IMR-90 (cell line): ENCODE results near the gene ZNF574. TPM values are rescaled to one million over a fixed set of nuclear protein-coding genes. Genes with fewer than 3 reads are reported as not detected.

ENCODE experiments used
- ATAC-seq: fragments of 200-7000 bp; cut with Tn5 transposase; 2 replicates; pipeline ENCODE4 v1.9.1; 2020; ENCODE audit warnings: low read depth, mild to moderate bottlenecking, moderate library complexity
- BruUV-seq: library from RNA; stranded (reverse); fragments of 400-500 nt; replicated peaks from 2 replicates; lab custom pipeline; 2021; lab: Mats Ljungman, UMichigan
- CTCF ChIA-PET: fragments of 300-600 bp; formaldehyde crosslinking; extraction: SDS; loops from one replicate; lab custom pipeline; 2021; ENCODE audit warnings: antibody characterized with exemption; lab: Yijun Ruan, JAX
- POLR2A ChIA-PET: fragments of 300-600 bp; sonication (Branson Sonifier 250); formaldehyde crosslinking; loops from one replicate; lab custom pipeline; 2022; ENCODE audit warnings: antibody characterized with exemption; ENCODE audit not compliant: unreplicated experiment; lab: Charles Lee
- DNase-seq: peaks from one replicate; pipeline ENCODE4 v3.0.0; 2013
- H2AFZ ChIP-seq: replicated peaks from 2 replicates; pipeline ENCODE3; 2013; ENCODE audit warnings: low read length, mild to moderate bottlenecking; ENCODE audit not compliant: poor library complexity
- H2AK5ac ChIP-seq: 2 replicates; pipeline ENCODE4 v1.6.1; 2013; ENCODE audit warnings: low read depth, low read length, inconsistent platforms
- H2AK9ac ChIP-seq: replicated peaks from 2 replicates; pipeline ENCODE3; 2013; ENCODE audit warnings: mild to moderate bottlenecking, low read depth, low read length, moderate library complexity; ENCODE audit not compliant: poor library complexity
- H2BK120ac ChIP-seq: 2 replicates; pipeline ENCODE4 v1.6.1; 2013; ENCODE audit warnings: low read depth, low read length, inconsistent platforms
- H2BK15ac ChIP-seq: 3 replicates; pipeline ENCODE4 v1.6.1; 2013; ENCODE audit warnings: low read depth, low read length, inconsistent platforms
- H2BK20ac ChIP-seq: 2 replicates; pipeline ENCODE4 v1.6.1; 2013; ENCODE audit warnings: low read depth, mild to moderate bottlenecking, inconsistent platforms, low read length, moderate library complexity
- H2BK5ac ChIP-seq: 2 replicates; pipeline ENCODE4 v1.6.1; 2013; ENCODE audit warnings: mild to moderate bottlenecking, low read depth, low read length, inconsistent platforms; ENCODE audit not compliant: poor library complexity, severe bottlenecking
- H3K14ac ChIP-seq: replicated peaks from 2 replicates; pipeline ENCODE4 v1.6.1; 2013; ENCODE audit warnings: low read depth, low read length, inconsistent platforms
- H3K18ac ChIP-seq: 2 replicates; pipeline ENCODE4 v1.6.1; 2013; ENCODE audit warnings: low read depth, low read length, control low read depth
- H3K23ac ChIP-seq: 2 replicates; pipeline ENCODE4 v1.6.1; 2013; ENCODE audit warnings: low read depth, low read length, inconsistent platforms
- H3K27ac ChIP-seq: 2 replicates; pipeline ENCODE4 v1.5.1; 2013; ENCODE audit warnings: mild to moderate bottlenecking, control low read depth, low read length; ENCODE audit not compliant: insufficient read depth
- H3K27me3 ChIP-seq: 2 replicates; pipeline ENCODE4 v1.6.1; 2013; ENCODE audit warnings: low read length; ENCODE audit not compliant: control insufficient read depth, insufficient read depth
- H3K36me3 ChIP-seq: 2 replicates; pipeline ENCODE4 v1.6.1; 2013; ENCODE audit warnings: low read length, mixed read lengths; ENCODE audit not compliant: control insufficient read depth, insufficient read depth
- H3K4ac ChIP-seq: 2 replicates; pipeline ENCODE4 v1.6.1; 2013; ENCODE audit warnings: low read depth, low read length, inconsistent platforms
- H3K4me1 ChIP-seq: 2 replicates; pipeline ENCODE4 v1.6.1; 2013; ENCODE audit warnings: low read length, mixed read lengths; ENCODE audit not compliant: control insufficient read depth, insufficient read depth
- H3K4me2 ChIP-seq: 2 replicates; pipeline ENCODE4 v1.6.1; 2013; ENCODE audit warnings: low read depth, mild to moderate bottlenecking, control low read depth, low read length, moderate library complexity
- H3K4me3 ChIP-seq: 2 replicates; pipeline ENCODE4 v1.5.1; 2013; ENCODE audit warnings: low read depth, mild to moderate bottlenecking, control low read depth, low read length, moderate library complexity; ENCODE audit not compliant: insufficient read depth
- H3K56ac ChIP-seq: 2 replicates; pipeline ENCODE4 v1.6.1; 2013; ENCODE audit warnings: low read length, inconsistent platforms; ENCODE audit not compliant: insufficient read depth; ENCODE audit errors: extremely low read depth
- H3K79me1 ChIP-seq, 2 experiments: 2 replicates each; pipeline ENCODE4 v1.6.1; 2013; ENCODE audit warnings: low read length in 2 of 2, inconsistent platforms in 1 of 2, low read depth in 1 of 2
- H3K9ac ChIP-seq: 2 replicates; pipeline ENCODE4 v1.6.1; 2013; ENCODE audit warnings: low read depth, low read length, control low read depth
- H3K9me1 ChIP-seq: 2 replicates; pipeline ENCODE4 v1.6.1; 2013; ENCODE audit warnings: low read length, inconsistent platforms; ENCODE audit not compliant: insufficient read depth
- H3K9me3 ChIP-seq: 2 replicates; pipeline ENCODE4 v1.6.1; 2013; ENCODE audit warnings: low read length; ENCODE audit not compliant: control insufficient read depth, insufficient read depth
- H4K20me1 ChIP-seq: 2 replicates; pipeline ENCODE4 v1.6.1; 2013; ENCODE audit warnings: low read length, inconsistent platforms; ENCODE audit not compliant: insufficient read depth
- H4K5ac ChIP-seq: 2 replicates; pipeline ENCODE4 v1.6.1; 2013; ENCODE audit warnings: mild to moderate bottlenecking, low read depth, low read length, control low read depth
- H4K8ac ChIP-seq, 2 experiments: 2 replicates each; pipeline ENCODE4 v1.6.1; 2013; ENCODE audit warnings: low read depth in 2 of 2, low read length in 2 of 2, control low read depth in 1 of 2, inconsistent platforms in 1 of 2
- H4K91ac ChIP-seq: 2 replicates; pipeline ENCODE4 v1.6.1; 2013; ENCODE audit warnings: low read depth, low read length, inconsistent platforms; ENCODE audit not compliant: insufficient read depth
- BHLHE40 ChIP-seq: fragments of 150-350 bp; IDR thresholded peaks from 2 replicates; pipeline ENCODE4 v1.6.1; 2016; ENCODE audit warnings: mild to moderate bottlenecking, low read depth, low read length
- CEBPB ChIP-seq: IDR thresholded peaks from 2 replicates; pipeline ENCODE4 v1.6.1; 2012; ENCODE audit warnings: low read depth, low read length, improper control_type of control experiment
- CHD1 ChIP-seq: IDR thresholded peaks from 2 replicates; pipeline ENCODE4 v1.6.1; 2012; ENCODE audit warnings: low read depth, low read length, improper control_type of control experiment
- FOS ChIP-seq: fragments of 150-350 bp; IDR thresholded peaks from 2 replicates; pipeline ENCODE4 v1.6.1; 2016; ENCODE audit warnings: low read depth, low read length
- MXI1 ChIP-seq: IDR thresholded peaks from 2 replicates; pipeline ENCODE4 v1.6.1; 2012; ENCODE audit warnings: low read depth, mild to moderate bottlenecking, low read length, moderate library complexity, borderline replicate concordance
- NFE2L2 ChIP-seq: fragments of 150-350 bp; IDR thresholded peaks from 2 replicates; pipeline ENCODE4 v1.6.1; 2016; ENCODE audit warnings: low read depth, mild to moderate bottlenecking, low read length
- POLR2A ChIP-seq: IDR thresholded peaks from 2 replicates; pipeline ENCODE4 v1.6.1; 2012; ENCODE audit warnings: mild to moderate bottlenecking, low read depth, low read length
- RAD21 ChIP-seq: IDR thresholded peaks from 2 replicates; pipeline ENCODE4 v1.6.1; 2012; ENCODE audit warnings: low read length, improper control_type of control experiment
- RCOR1 ChIP-seq: IDR thresholded peaks from 2 replicates; pipeline ENCODE4 v1.6.1; 2012; ENCODE audit warnings: mild to moderate bottlenecking, low read length, improper control_type of control experiment; ENCODE audit not compliant: insufficient replicate concordance
- SMC3 ChIP-seq: fragments of 150-350 bp; IDR thresholded peaks from 2 replicates; pipeline ENCODE4 v1.6.1; 2016; ENCODE audit warnings: low read depth, mild to moderate bottlenecking, antibody characterized with exemption, low read length, moderate library complexity
- WGBS, 2 experiments: methylation state at CpG; one replicate each; pipeline versions ENCODE4 v1.1.5 to v1.1.7; 2013; ENCODE audit warnings: missing lambda C conversion rate in 2 of 2; ENCODE audit not compliant: insufficient read length in 1 of 2; ENCODE audit errors: extremely low coverage in 2 of 2; 5-methylcytosine and 5-hydroxymethylcytosine counted together
- dilution Hi-C: fragments of 300-500 bp; cut with HindIII; formaldehyde crosslinking; loops from one replicate; pipeline ENCODE4 v1.14.3; 2018; ENCODE audit warnings: low sequenced_read_pairs; ENCODE audit not compliant: unreplicated experiment
- in situ Hi-C: fragments of 300-500 bp; cut with MboI; formaldehyde crosslinking; loops from 3 replicates; pipeline ENCODE4 v1.14.3; 2019; ENCODE audit warnings: low sequenced_read_pairs, inconsistent platforms, mixed read lengths
- intact Hi-C: fragments of 100-400 bp; cut with micrococcal nuclease; formaldehyde crosslinking; loops from 2 replicates; pipeline ENCODE4 v1.10.0; 2022
- polyA plus RNA-seq, 3 experiments: library from polyadenylated mRNA; depleted of rRNA; stranded (reverse); fragments of >200 nt; gene quantifications; 2 replicates each; pipeline ENCODE4 v1.2.3, GENCODE V29; 2012; ENCODE audit warnings: low replicate concordance in 1 of 3
- total RNA-seq: library from RNA; depleted of rRNA; stranded (reverse); fragments of >200 nt; gene quantifications from 2 replicates; pipeline ENCODE4 v1.2.3, GENCODE V29; 2012
- TF ChIP-seq, protein P1 (sequence below): fragments of 150-350 bp; IDR thresholded peaks from 2 replicates; pipeline ENCODE4 v1.6.1; 2016; ENCODE audit warnings: low read depth, mild to moderate bottlenecking, low read length, moderate library complexity, borderline replicate concordance
- TF ChIP-seq, protein P2 (sequence below): conservative IDR thresholded peaks from 2 replicates; pipeline ENCODE4 v1.5.1; 2012; ENCODE audit warnings: mild to moderate bottlenecking, low read depth, low read length, improper control_type of control experiment
- TF ChIP-seq, protein P3 (sequence below): fragments of 150-350 bp; IDR thresholded peaks from 2 replicates; pipeline ENCODE4 v1.6.1; 2017; ENCODE audit warnings: mild to moderate bottlenecking, antibody characterized with exemption, low read length, low read depth

Gene ZNF574
- total and polyA plus RNA-seq, 2 of the 4 experiments (the other 2 are of a cell fraction): 8.1 to 14.1 TPM

DNA sequence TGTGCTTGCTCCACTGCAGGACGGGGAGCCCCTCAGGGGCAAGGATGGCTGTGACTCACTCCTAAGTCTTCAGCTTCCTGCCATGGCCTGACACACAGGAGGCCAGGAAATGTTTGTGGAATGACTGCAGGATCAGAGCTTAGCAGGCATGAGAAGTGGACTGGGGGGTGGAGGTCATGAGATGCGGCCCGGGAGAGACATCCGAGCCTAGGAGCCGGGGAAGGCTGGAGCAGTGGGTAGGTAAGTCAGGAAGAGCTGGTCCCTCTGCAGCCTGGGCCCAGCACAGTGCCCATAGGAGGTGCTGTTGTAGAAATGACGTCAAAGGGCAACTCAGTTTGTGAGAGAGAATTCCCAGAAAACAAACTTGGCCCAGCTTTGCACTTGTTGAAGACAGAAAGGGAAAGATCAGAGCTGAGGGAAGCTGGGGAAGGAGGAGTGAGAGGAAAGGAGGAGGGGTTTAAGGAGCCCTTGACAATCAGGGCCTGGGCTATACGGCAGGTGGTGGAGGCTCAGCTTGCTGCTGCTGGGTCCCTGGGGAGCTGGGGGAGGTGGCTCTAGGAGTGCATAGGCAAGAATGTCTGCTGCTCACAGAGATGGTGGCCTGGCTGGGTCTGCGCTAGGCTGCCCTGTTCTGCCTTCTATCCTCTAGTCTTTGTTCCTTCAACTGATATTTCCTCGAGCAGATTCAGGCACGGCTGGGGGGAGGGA, 37.8 kb downstream of the ZNF574 start:
- H3K4ac ChIP-seq: peak overlapping the region; percentile 84
- no peaks in the 10 kb centered on the region for H4K20me1 ChIP-seq
- H4K5ac ChIP-seq: peak overlapping the region; percentile 11; the same call in 1 of the 2 replicates
- peak overlapping the region; percentile 20; the same call in 1 of the 2 replicates for H3K9ac ChIP-seq
- H3K23ac ChIP-seq: peak overlapping the region; percentile 32
- ChIA-PET CTCF (interaction anchor here (0.6 to 1.4 kb wide), 5 partner anchors 9 to 325 kb away, joined by 3 to 4 read pairs (median 3); no protein-coding TSS in a partner anchor), POLR2A (no interaction called here)
- BruUV-seq: no TSS peak
- peak overlapping the region; percentile 62 for H3K14ac ChIP-seq
- H3K27ac ChIP-seq: peak overlapping the region; percentile 63
- H3K9me3 ChIP-seq: no peaks in the 10 kb centered on the region
- no peaks in the 10 kb centered on the region for H3K27me3 ChIP-seq
- peaks cover 24% of the 10 kb centered on the region for H3K4me1 ChIP-seq
- peak overlapping the region; percentile 40 for H2AK5ac ChIP-seq
- peak overlapping the region; percentile 64 for H2AFZ ChIP-seq
- peaks cover 3 to 22% of the 10 kb centered on the region in 2 experiments; a peak in 3 of 4 replicates for H3K79me1 ChIP-seq
- peak overlapping the region; percentile 17; the same call in 1 of the 2 replicates for H3K18ac ChIP-seq
- H3K56ac ChIP-seq: peak overlapping the region; percentile 67
- no peak overlapping the region for H2AK9ac ChIP-seq
- WGBS, 2 experiments: 0% methylated on average over 5 of the region's 10 CpGs; no CpG with 5 or more reads in 1 of the 2 experiments
- peaks cover 33% of the 10 kb centered on the region for H3K9me1 ChIP-seq
- peak overlapping the region; percentile 75 to 84 for H4K8ac ChIP-seq
- in situ Hi-C loops: loop anchor here (10.0 kb wide), 1 partner anchor 281 kb away; the partner anchor contains the start of gene CNFN
- H2BK15ac ChIP-seq: peak overlapping the region; percentile 71; the same call in 2 of the 3 replicates
- peak overlapping the region; percentile 5 for H3K4me2 ChIP-seq
- no peak overlapping the region for H3K4me3 ChIP-seq
- ATAC-seq: peak; percentile 88
- peak overlapping the region; percentile 84 for H4K91ac ChIP-seq
- H2BK20ac ChIP-seq: peak overlapping the region; percentile 62
- intact Hi-C loops: no loop called here
- dilution Hi-C loops: no loop called here
- peak overlapping the region; percentile 77 for H2BK5ac ChIP-seq
- no peaks in the 10 kb centered on the region for H3K36me3 ChIP-seq
- H2BK120ac ChIP-seq: peak overlapping the region; percentile 84
- peak; percentile 99 for DNase-seq
- TF ChIP-seq RAD21 (0 out of 2 replicates have a peak, but pooled peaks have one; percentile 22), SMC3 (peak; percentile 14; the same call in 1 of the 2 replicates), CHD1 (no peak), RCOR1 (no peak), POLR2A (no peak), CEBPB (peak; percentile 36; the same call in 1 of the 2 replicates), FOS (peak; percentile 93), NFE2L2 (peak; percentile 46; the same call in 1 of the 2 replicates), BHLHE40 (peak; percentile 54), MXI1 (0 out of 2 replicates have a peak, but pooled peaks have one; percentile 16)
- TF ChIP-seq, protein P1, sequence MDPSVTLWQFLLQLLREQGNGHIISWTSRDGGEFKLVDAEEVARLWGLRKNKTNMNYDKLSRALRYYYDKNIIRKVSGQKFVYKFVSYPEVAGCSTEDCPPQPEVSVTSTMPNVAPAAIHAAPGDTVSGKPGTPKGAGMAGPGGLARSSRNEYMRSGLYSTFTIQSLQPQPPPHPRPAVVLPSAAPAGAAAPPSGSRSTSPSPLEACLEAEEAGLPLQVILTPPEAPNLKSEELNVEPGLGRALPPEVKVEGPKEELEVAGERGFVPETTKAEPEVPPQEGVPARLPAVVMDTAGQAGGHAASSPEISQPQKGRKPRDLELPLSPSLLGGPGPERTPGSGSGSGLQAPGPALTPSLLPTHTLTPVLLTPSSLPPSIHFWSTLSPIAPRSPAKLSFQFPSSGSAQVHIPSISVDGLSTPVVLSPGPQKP: no peak
- TF ChIP-seq, protein P2, sequence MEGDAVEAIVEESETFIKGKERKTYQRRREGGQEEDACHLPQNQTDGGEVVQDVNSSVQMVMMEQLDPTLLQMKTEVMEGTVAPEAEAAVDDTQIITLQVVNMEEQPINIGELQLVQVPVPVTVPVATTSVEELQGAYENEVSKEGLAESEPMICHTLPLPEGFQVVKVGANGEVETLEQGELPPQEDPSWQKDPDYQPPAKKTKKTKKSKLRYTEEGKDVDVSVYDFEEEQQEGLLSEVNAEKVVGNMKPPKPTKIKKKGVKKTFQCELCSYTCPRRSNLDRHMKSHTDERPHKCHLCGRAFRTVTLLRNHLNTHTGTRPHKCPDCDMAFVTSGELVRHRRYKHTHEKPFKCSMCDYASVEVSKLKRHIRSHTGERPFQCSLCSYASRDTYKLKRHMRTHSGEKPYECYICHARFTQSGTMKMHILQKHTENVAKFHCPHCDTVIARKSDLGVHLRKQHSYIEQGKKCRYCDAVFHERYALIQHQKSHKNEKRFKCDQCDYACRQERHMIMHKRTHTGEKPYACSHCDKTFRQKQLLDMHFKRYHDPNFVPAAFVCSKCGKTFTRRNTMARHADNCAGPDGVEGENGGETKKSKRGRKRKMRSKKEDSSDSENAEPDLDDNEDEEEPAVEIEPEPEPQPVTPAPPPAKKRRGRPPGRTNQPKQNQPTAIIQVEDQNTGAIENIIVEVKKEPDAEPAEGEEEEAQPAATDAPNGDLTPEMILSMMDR: peak; percentile 47
- TF ChIP-seq, protein P3, sequence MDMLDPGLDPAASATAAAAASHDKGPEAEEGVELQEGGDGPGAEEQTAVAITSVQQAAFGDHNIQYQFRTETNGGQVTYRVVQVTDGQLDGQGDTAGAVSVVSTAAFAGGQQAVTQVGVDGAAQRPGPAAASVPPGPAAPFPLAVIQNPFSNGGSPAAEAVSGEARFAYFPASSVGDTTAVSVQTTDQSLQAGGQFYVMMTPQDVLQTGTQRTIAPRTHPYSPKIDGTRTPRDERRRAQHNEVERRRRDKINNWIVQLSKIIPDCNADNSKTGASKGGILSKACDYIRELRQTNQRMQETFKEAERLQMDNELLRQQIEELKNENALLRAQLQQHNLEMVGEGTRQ: peak; percentile 14; the same call in 1 of the 2 replicates
